GM12878 (cell line): ENCODE results near the gene MPIG6B. TPM values are rescaled to one million over a fixed set of nuclear protein-coding genes. Genes with fewer than 3 reads are reported as not detected.

Experiments
- ATAC-seq: fragments of 200-7000 bp; cut with Tn5 transposase; 3 replicates; pipeline ENCODE4 v1.9.1; 2020; ENCODE audit warnings: mild to moderate bottlenecking, moderate library complexity
- BruUV-seq: library from RNA; stranded (reverse); fragments of 400-500 nt; replicated peaks from 2 replicates; lab custom pipeline; 2021; lab: Mats Ljungman, UMichigan
- CTCF ChIA-PET: fragments of 300-600 bp; sonication (Branson Sonifier 250); formaldehyde crosslinking; extraction: SDS; loops from one replicate; lab custom pipeline; 2021; ENCODE audit warnings: inconsistent platforms; lab: Yijun Ruan, JAX
- POLR2A ChIA-PET: fragments of 350-600 bp; formaldehyde crosslinking; extraction: SDS; loops from one replicate; lab custom pipeline; 2021; ENCODE audit warnings: inconsistent platforms; lab: Charles Lee
- RAD21 ChIA-PET: fragments of 300-600 bp; sonication (Branson Sonifier 250); formaldehyde crosslinking; loops from one replicate; lab custom pipeline; 2023; ENCODE audit warnings: antibody characterized with exemption; ENCODE audit not compliant: unreplicated experiment; lab: Charles Lee
- SMC1A ChIA-PET: fragments of 300-600 bp; sonication (Branson Sonifier 250); formaldehyde crosslinking; loops from one replicate; lab custom pipeline; 2023; ENCODE audit not compliant: unreplicated experiment, uncharacterized antibody; lab: Charles Lee
- DNase-seq: peaks from one replicate; pipeline ENCODE4 v3.0.0-alpha.2; 2011; ENCODE audit warnings: low read depth, low spot score
- FAIRE-seq: peaks from 3 replicates; lab custom pipeline; 2011; peaks lifted over from hg19 to GRCh38; lab: Jason Lieb, UNC
- H2AFZ ChIP-seq: 2 replicates; pipeline ENCODE4 v1.6.0; 2011; ENCODE audit warnings: low read depth, low read length, control low read depth; ENCODE audit not compliant: control insufficient read depth
- H3K27ac ChIP-seq: 2 replicates; pipeline ENCODE4 v1.5.1; 2011; ENCODE audit warnings: control low read depth; ENCODE audit not compliant: control insufficient read depth, insufficient read depth
- H3K27me3 ChIP-seq, 2 experiments: replicated peaks in 1 of 2; 2 replicates each; pipeline versions ENCODE4 v1.6.0 to v1.6.1; 2011; ENCODE audit warnings: low read length in 1 of 2; ENCODE audit not compliant: control insufficient read depth in 2 of 2, insufficient read depth in 2 of 2
- H3K36me3 ChIP-seq, 2 experiments: 2 replicates each; pipeline ENCODE4 v1.5.1; 2011; ENCODE audit warnings: low read length in 1 of 2; ENCODE audit not compliant: control insufficient read depth in 2 of 2, insufficient read depth in 2 of 2
- H3K4me1 ChIP-seq: 2 replicates; pipeline ENCODE4 v1.6.1; 2011; ENCODE audit warnings: mild to moderate bottlenecking, low read length, moderate library complexity, mixed read lengths; ENCODE audit not compliant: control insufficient read depth, insufficient read depth
- H3K4me2 ChIP-seq: 2 replicates; pipeline ENCODE4 v1.6.0; 2011; ENCODE audit warnings: control low read depth; ENCODE audit not compliant: control insufficient read depth, insufficient read depth
- H3K4me3 ChIP-seq: fragments of 200-600 bp; sonication (generic); 2 replicates; pipeline ENCODE4 v1.5.1; 2016
- H3K79me2 ChIP-seq: 2 replicates; pipeline ENCODE4 v1.6.0; 2011; ENCODE audit warnings: low read length; ENCODE audit not compliant: control insufficient read depth, insufficient read depth
- H3K9ac ChIP-seq: 2 replicates; pipeline ENCODE4 v1.8.0; 2011; ENCODE audit warnings: low read length, control low read depth, mixed read lengths; ENCODE audit not compliant: control insufficient read depth, insufficient read depth
- H3K9me3 ChIP-seq: replicated peaks from 3 replicates; pipeline ENCODE4 v1.5.1; 2011; ENCODE audit warnings: mild to moderate bottlenecking, low read length; ENCODE audit not compliant: control insufficient read depth, insufficient read depth
- H4K20me1 ChIP-seq: 2 replicates; pipeline ENCODE4 v1.6.0; 2011; ENCODE audit not compliant: control insufficient read depth, insufficient read depth
- BACH1 ChIP-seq: fragments of 450-650 bp; IDR thresholded peaks from 2 replicates; pipeline ENCODE4 v1.6.1; 2017; ENCODE audit warnings: mild to moderate bottlenecking, borderline replicate concordance
- BCL11A ChIP-seq: IDR thresholded peaks from 2 replicates; pipeline ENCODE4 v1.6.1; 2011; ENCODE audit warnings: low read depth, low read length
- CUX1 ChIP-seq: IDR thresholded peaks from 2 replicates; pipeline ENCODE4 v1.6.1; 2012; ENCODE audit warnings: improper control_type of control experiment, low read depth, low read length; ENCODE audit not compliant: insufficient replicate concordance
- E2F4 ChIP-seq: IDR thresholded peaks from 2 replicates; pipeline ENCODE4 v1.6.1; 2012; ENCODE audit warnings: low read depth, low read length, improper control_type of control experiment
- ZBTB40 ChIP-seq: fragments of 450-650 bp; IDR thresholded peaks from 2 replicates; pipeline ENCODE4 v1.6.1; 2016; ENCODE audit warnings: mild to moderate bottlenecking, moderate library complexity, borderline replicate concordance
- WGBS: methylation state at CpG from one replicate; pipeline ENCODE4 v1.1.6; 2016; ENCODE audit warnings: low lambda C conversion rate; ENCODE audit not compliant: insufficient replicate concordance, insufficient coverage; ENCODE audit errors: missing lambda C conversion rate; 5-methylcytosine and 5-hydroxymethylcytosine counted together
- in situ Hi-C: fragments of 300-500 bp; cut with MboI; formaldehyde crosslinking; loops from 9 replicates; pipeline ENCODE4 v1.14.3; 2018; ENCODE audit warnings: mixed read lengths
- intact Hi-C: fragments of 100-400 bp; cut with micrococcal nuclease; formaldehyde crosslinking; loops from one replicate; pipeline ENCODE4 v1.14.2; 2022; ENCODE audit not compliant: unreplicated experiment
- polyA plus RNA-seq, 11 experiments: library from polyadenylated mRNA; depleted of rRNA in 4 of 11; unstranded in 6 of 11; stranded (reverse) in 5 of 11; fragments of >200 nt; fragmentation: Nextera tagmentation in 4 of 11; fragmentation: Illumina TruSeq in 1 of 11; extraction: Ambion mirVana in 4 of 11; extraction: Trizol in 1 of 11; gene quantifications; 1 replicate in 1 of 11; 2 replicates in 10 of 11; pipeline versions ENCODE4 v1.2.1 to v1.2.3, GENCODE V29; 2011 to 2016; ENCODE audit warnings: inconsistent platforms in 2 of 11, missing spikeins in 2 of 11, low read depth in 1 of 11
- total RNA-seq, 4 experiments: library from RNA; depleted of rRNA in 3 of 4; stranded (reverse); fragments of >200 nt in 3 of 4; fragmentation: Illumina TruSeq in 1 of 4; extraction: Trizol in 1 of 4; gene quantifications; 2 replicates each; pipeline versions ENCODE4 v1.2.1 to v1.2.3, GENCODE V29; 2013 to 2021

Gene MPIG6B
- total and polyA plus RNA-seq, 10 of the 15 experiments (the other 5 are each of a cell fraction or from before 2014, with no cell fraction given): not detected

GRCh38 chr6:31765910-31766794 lies 43.0 kb downstream of the MPIG6B start (continued):
- no peak for TF ChIP-seq CUX1

- no peak for DNase-seq
- ChIA-PET SMC1A (interaction anchor here (1.6 kb wide), 1 partner anchor 30 kb away, joined by 3 read pairs; no protein-coding TSS in a partner anchor), RAD21 (no interaction called here), POLR2A (no interaction called here), CTCF (interaction anchor here (9.2 kb wide), 1 partner anchor 33 kb away, joined by 208 read pairs; the partner anchor contains the start of genes CLIC1, DDAH2 and MSH5)
- intact Hi-C loops (no loop called here), in situ Hi-C loops (no loop called here)
- Histone ChIP-seq H4K20me1 (no peaks in the 10 kb centered on the region), H3K79me2 (no peaks in the 10 kb centered on the region), H3K36me3 (no peaks in the 10 kb centered on the region), H3K4me2 (no peak overlapping the region), H3K27me3 (no peaks in the 10 kb centered on the region), H3K4me1 (no peaks in the 10 kb centered on the region), H3K9me3 (no peaks in the 10 kb centered on the region), H3K4me3 (no peak overlapping the region), H2AFZ (no peak overlapping the region), H3K27ac (no peak overlapping the region), H3K9ac (no peak overlapping the region)
- ATAC-seq: no peak
- FAIRE-seq: no peak
- WGBS: 78% methylated on average over 6 of the region's 6 CpGs
- no TSS peak for BruUV-seq
- TF ChIP-seq E2F4: no peak
- TF ChIP-seq BACH1: no peak
- TF ChIP-seq ZBTB40: no peak
- TF ChIP-seq BCL11A: no peak
These were observed 44.0 kb downstream of the MPIG6B start for GRCh38 chr6:31767096-31767645.
